Activated CD4-positive, alpha-beta T cell treated with anti-CD3 and anti-CD28 coated beads for 48 hours (primary cell): Measurements from ENCODE around the gene IL33.

Source experiments
- DNase-seq: peaks from one replicate; pipeline ENCODE4 v3.0.0-alpha.2; 2020

The IL33 gene

GRCh38 chr9:6219040-6219439 is 3.4 kb downstream of the IL33 start:
- DNase-seq: no peak

GRCh38 chr9:6219981-6220380 is 4.4 kb downstream of the IL33 start:
- DNase-seq: no peak

GRCh38 chr9:6224393-6225154 is 9.0 kb downstream of the IL33 start:
- DNase-seq: no peak

- DNase-seq: no peak
Measured at GRCh38 chr9:6226696-6227095, 11.1 kb downstream of the IL33 start.

- no peak for DNase-seq
Measured at GRCh38 chr9:6229186-6229585, 13.6 kb downstream of the IL33 start.

GRCh38 chr9:6229619-6230018 is 14.0 kb downstream of the IL33 start:
- DNase-seq: no peak

GRCh38 chr9:6230037-6230780 is 14.6 kb downstream of the IL33 start:
- DNase-seq: no peak

- no peak for DNase-seq
Measured at GRCh38 chr9:6232336-6232945, 16.8 kb downstream of the IL33 start.

- no peak for DNase-seq
Measured at GRCh38 chr9:6234014-6234413, 18.4 kb downstream of the IL33 start.

GRCh38 chr9:6237267-6237666 is 21.7 kb downstream of the IL33 start:
- DNase-seq: no peak

- no peak for DNase-seq
Measured at GRCh38 chr9:6239048-6239461, 23.4 kb downstream of the IL33 start.

- DNase-seq: no peak
Measured at GRCh38 chr9:6239694-6240093, 24.1 kb downstream of the IL33 start.

- peak; percentile 42 for DNase-seq
Measured at GRCh38 chr9:6243746-6244145, 28.1 kb downstream of the IL33 start.

GRCh38 chr9:6247266-6247665 is 31.7 kb downstream of the IL33 start:
- DNase-seq: no peak

GRCh38 chr9:6268826-6269397 is 53.3 kb downstream of the IL33 start:
- no peak for DNase-seq

GRCh38 chr9:6270896-6271295 is 55.3 kb downstream of the IL33 start:
- no peak for DNase-seq

- no peak for DNase-seq
Measured at GRCh38 chr9:6271508-6272228, 56.1 kb downstream of the IL33 start.

GRCh38 chr9:6272229-6272598 is 56.6 kb downstream of the IL33 start:
- DNase-seq: no peak

GRCh38 chr9:6277417-6277816 is 61.8 kb downstream of the IL33 start:
- no peak for DNase-seq

GRCh38 chr9:6301858-6302257 is 86.3 kb downstream of the IL33 start:
- no peak for DNase-seq

- no peak for DNase-seq
Measured at GRCh38 chr9:6302417-6302816, 86.8 kb downstream of the IL33 start.

- no peak for DNase-seq
Measured at GRCh38 chr9:6304232-6304631, 88.6 kb downstream of the IL33 start.

- no peak for DNase-seq
Measured at GRCh38 chr9:6305954-6306563, 90.5 kb downstream of the IL33 start.
